ENCODE data around the gene NFE2L1. TPM values are rescaled to one million over a fixed set of nuclear protein-coding genes. Genes with fewer than 3 reads are reported as not detected.

NFE2L1 gene
- total RNA-seq, 1 donor from 2014 or later: 228 TPM

GRCh38 chr17:48002916-48003416 is 45.2 kb upstream of the NFE2L1 start:
- no peak overlapping the region for H3K4me3 ChIP-seq (ENCODE audit: low read depth, low read length)
- no peak for DNase-seq (ENCODE audit: low read depth)
- no peaks in the 10 kb centered on the region for H3K36me3 ChIP-seq (ENCODE audit: control insufficient read depth, insufficient read depth, low read length)
- TF ChIP-seq CTCF (IDR thresholded peaks at IDR 0.05; ENCODE audit: insufficient read depth, low read length, poor library complexity, severe bottlenecking): no peak
- H3K27me3 ChIP-seq (ENCODE audit: control insufficient read depth, insufficient read depth, low read length): no peaks in the 10 kb centered on the region

GRCh38 chr17:48003417-48004151 is 44.6 kb upstream of the NFE2L1 start:
- H3K36me3 ChIP-seq (ENCODE audit: control insufficient read depth, insufficient read depth, low read length): no peaks in the 10 kb centered on the region
- no peaks in the 10 kb centered on the region for H3K27me3 ChIP-seq (ENCODE audit: control insufficient read depth, insufficient read depth, low read length)
- TF ChIP-seq CTCF (IDR thresholded peaks at IDR 0.05; ENCODE audit: insufficient read depth, low read length, poor library complexity, severe bottlenecking): no peak
- no peak overlapping the region for H3K4me3 ChIP-seq (ENCODE audit: low read depth, low read length)
- DNase-seq (ENCODE audit: low read depth): no peak

- Histone ChIP-seq H3K36me3 (ENCODE audit: control insufficient read depth, insufficient read depth, low read length) (no peaks in the 10 kb centered on the region), H3K4me3 (ENCODE audit: low read depth, low read length) (no peak overlapping the region), H3K27me3 (ENCODE audit: control insufficient read depth, insufficient read depth, low read length) (no peaks in the 10 kb centered on the region)
- TF ChIP-seq CTCF (IDR thresholded peaks at IDR 0.05; ENCODE audit: insufficient read depth, low read length, poor library complexity, severe bottlenecking): no peak
- no peak for DNase-seq (ENCODE audit: low read depth)
These were observed 43.2 kb upstream of the NFE2L1 start for GRCh38 chr17:48004983-48005382.

- DNase-seq (ENCODE audit: low read depth): no peak
- Histone ChIP-seq H3K36me3 (ENCODE audit: control insufficient read depth, insufficient read depth, low read length) (no peaks in the 10 kb centered on the region), H3K27me3 (ENCODE audit: control insufficient read depth, insufficient read depth, low read length) (peaks cover 2% of the 10 kb centered on the region), H3K4me3 (ENCODE audit: low read depth, low read length) (no peak overlapping the region)
- no peak for TF ChIP-seq CTCF (IDR thresholded peaks at IDR 0.05; ENCODE audit: insufficient read depth, low read length, poor library complexity, severe bottlenecking)
These were observed 41.0 kb upstream of the NFE2L1 start for GRCh38 chr17:48006936-48007709.

- TF ChIP-seq CTCF (IDR thresholded peaks at IDR 0.05; ENCODE audit: insufficient read depth, low read length, poor library complexity, severe bottlenecking): no peak
- no peak for DNase-seq (ENCODE audit: low read depth)
- Histone ChIP-seq H3K4me3 (ENCODE audit: low read depth, low read length) (no peak overlapping the region), H3K27me3 (ENCODE audit: control insufficient read depth, insufficient read depth, low read length) (peaks cover 7% of the 10 kb centered on the region), H3K36me3 (ENCODE audit: control insufficient read depth, insufficient read depth, low read length) (no peaks in the 10 kb centered on the region)
These were observed 38.0 kb upstream of the NFE2L1 start for GRCh38 chr17:48010193-48010592.

Measured in kidney epithelial cell (primary cell).